Gastroesophageal sphincter (tissue), 3 donors: Measurements from ENCODE around the gene ESR1.

Experiments used
- POLR2A ChIP-seq, 2 donors: fragments of 450-650 bp; IDR thresholded peaks; one replicate each; pipeline ENCODE4 v1.6.1; 2017; ENCODE audit warnings: antibody characterized with exemption in 2 of 2, mild to moderate bottlenecking in 2 of 2, moderate library complexity in 1 of 2
- POLR2AphosphoS5 ChIP-seq: sonication (generic); formaldehyde crosslinking; IDR thresholded peaks from one replicate; pipeline ENCODE4 v1.6.1; 2017; ENCODE audit warnings: antibody characterized with exemption
- TF ChIP-seq, protein P1 (sequence below), 4 experiments: fragments of 200-600 bp in 2 of 4; fragments of 450-650 bp in 2 of 4; sonication (generic) in 1 of 4; IDR thresholded peaks; one replicate each; pipeline ENCODE4 v1.5.1; 2017 to 2019; ENCODE audit warnings: antibody characterized with exemption in 4 of 4, mild to moderate bottlenecking in 2 of 4, moderate library complexity in 2 of 4

DNA sequence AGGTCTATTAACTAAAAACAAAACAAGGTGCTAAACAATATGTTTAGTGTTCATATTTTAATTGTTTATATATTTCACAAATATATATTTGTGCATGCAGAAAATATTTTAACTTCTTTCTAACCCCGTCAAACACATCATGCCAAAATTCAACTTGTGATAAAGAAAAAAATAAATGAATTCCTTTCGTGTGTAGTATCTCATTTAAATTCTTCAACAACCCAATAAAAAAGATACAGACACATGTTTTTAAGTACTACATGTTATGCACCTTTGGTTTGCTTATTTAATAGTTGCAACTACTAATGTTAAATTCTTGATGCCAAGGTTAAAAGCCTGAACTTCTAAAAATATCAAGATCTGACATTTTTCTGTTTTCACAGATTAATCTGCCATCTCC is 252.4 kb downstream of the ESR1 start:
- TF ChIP-seq, protein P1, sequence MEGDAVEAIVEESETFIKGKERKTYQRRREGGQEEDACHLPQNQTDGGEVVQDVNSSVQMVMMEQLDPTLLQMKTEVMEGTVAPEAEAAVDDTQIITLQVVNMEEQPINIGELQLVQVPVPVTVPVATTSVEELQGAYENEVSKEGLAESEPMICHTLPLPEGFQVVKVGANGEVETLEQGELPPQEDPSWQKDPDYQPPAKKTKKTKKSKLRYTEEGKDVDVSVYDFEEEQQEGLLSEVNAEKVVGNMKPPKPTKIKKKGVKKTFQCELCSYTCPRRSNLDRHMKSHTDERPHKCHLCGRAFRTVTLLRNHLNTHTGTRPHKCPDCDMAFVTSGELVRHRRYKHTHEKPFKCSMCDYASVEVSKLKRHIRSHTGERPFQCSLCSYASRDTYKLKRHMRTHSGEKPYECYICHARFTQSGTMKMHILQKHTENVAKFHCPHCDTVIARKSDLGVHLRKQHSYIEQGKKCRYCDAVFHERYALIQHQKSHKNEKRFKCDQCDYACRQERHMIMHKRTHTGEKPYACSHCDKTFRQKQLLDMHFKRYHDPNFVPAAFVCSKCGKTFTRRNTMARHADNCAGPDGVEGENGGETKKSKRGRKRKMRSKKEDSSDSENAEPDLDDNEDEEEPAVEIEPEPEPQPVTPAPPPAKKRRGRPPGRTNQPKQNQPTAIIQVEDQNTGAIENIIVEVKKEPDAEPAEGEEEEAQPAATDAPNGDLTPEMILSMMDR (IDR thresholded peaks at IDR 0.05): no peak
- TF ChIP-seq POLR2A (IDR thresholded peaks at IDR 0.05) (no peak), POLR2AphosphoS5 (no peak)
